ENCODE measurements around the gene TNS3. TPM values are rescaled to one million over a fixed set of nuclear protein-coding genes. Genes with fewer than 3 reads are reported as not detected.
A peak's percentile ranks its signal among the peaks of the same experiment; 100 is the strongest.

Gene TNS3
- total and polyA plus RNA-seq, 5 donors from 2014 or later: 1.4 TPM; not detected in 4

- H3K9me3 ChIP-seq (ENCODE audit: control insufficient read depth in 2 of 2, low read length in 2 of 2): no peaks in the 10 kb centered on the region
- Mint-ChIP-seq H3K27me3 (no peaks in the 10 kb centered on the region), H3K4me3 (no peak overlapping the region), H3K4me1 (no peaks in the 10 kb centered on the region), H3K27ac (no peak overlapping the region), H3K9me3 (peaks cover 0 to 3% (median 0%) of the 10 kb centered on the region in 7 donors), H3K36me3 (no peaks in the 10 kb centered on the region)
- no peak for DNase-seq
- no peaks in the 10 kb centered on the region for H3K27me3 ChIP-seq (ENCODE audit: control insufficient read depth, insufficient read depth, low read length)
- no peak for ATAC-seq (ENCODE audit: low read depth in 2 of 2)
- no peak overlapping the region for H3K4me3 ChIP-seq (ENCODE audit: low read depth, low read length)
- H3K27ac ChIP-seq (ENCODE audit: insufficient read depth, low read length, poor library complexity, severe bottlenecking): no peak overlapping the region
- H3K4me1 ChIP-seq (ENCODE audit: control insufficient read depth, insufficient read depth, low read length, poor library complexity, severe bottlenecking): no peaks in the 10 kb centered on the region
- H3K36me3 ChIP-seq (ENCODE audit: control insufficient read depth, insufficient read depth, low read length): no peaks in the 10 kb centered on the region
These were observed 67.1 kb downstream of the TNS3 start for GRCh38 chr7:47514818-47515217.

- no peaks in the 10 kb centered on the region for H3K36me3 Mint-ChIP-seq
- no peak overlapping the region for H3K27ac ChIP-seq (ENCODE audit: insufficient read depth, low read length, poor library complexity, severe bottlenecking)
- no peak overlapping the region for H3K4me3 ChIP-seq (ENCODE audit: low read depth, low read length)
- no peaks in the 10 kb centered on the region for H3K4me1 ChIP-seq (ENCODE audit: control insufficient read depth, insufficient read depth, low read length, poor library complexity, severe bottlenecking)
- H3K4me1 Mint-ChIP-seq: no peaks in the 10 kb centered on the region
- ATAC-seq (ENCODE audit: low read depth in 2 of 2) (no peak), DNase-seq (no peak)
- H3K27me3 Mint-ChIP-seq: no peaks in the 10 kb centered on the region
- no peak overlapping the region for H3K27ac Mint-ChIP-seq
- no peaks in the 10 kb centered on the region for H3K9me3 ChIP-seq (ENCODE audit: control insufficient read depth in 2 of 2, low read length in 2 of 2)
- H3K36me3 ChIP-seq (ENCODE audit: control insufficient read depth, insufficient read depth, low read length): no peaks in the 10 kb centered on the region
- H3K27me3 ChIP-seq (ENCODE audit: control insufficient read depth, insufficient read depth, low read length): no peaks in the 10 kb centered on the region
- peaks cover 0 to 3% (median 0%) of the 10 kb centered on the region in 7 donors for H3K9me3 Mint-ChIP-seq
- H3K4me3 Mint-ChIP-seq: no peak overlapping the region
These were observed 67.5 kb downstream of the TNS3 start for GRCh38 chr7:47514367-47514766.

- no peak overlapping the region for H3K4me3 Mint-ChIP-seq
- H3K36me3 ChIP-seq (ENCODE audit: control insufficient read depth, insufficient read depth, low read length): no peaks in the 10 kb centered on the region
- no peaks in the 10 kb centered on the region for H3K4me1 Mint-ChIP-seq
These were observed 68.1 kb downstream of the TNS3 start for GRCh38 chr7:47513741-47514241.

GRCh38 chr7:47512481-47513176, 69.3 kb downstream of the TNS3 start:
- H3K36me3 Mint-ChIP-seq: no peaks in the 10 kb centered on the region
- Histone ChIP-seq H3K27ac (ENCODE audit: insufficient read depth, low read length, poor library complexity, severe bottlenecking) (no peak overlapping the region), H3K27me3 (ENCODE audit: control insufficient read depth, insufficient read depth, low read length) (no peaks in the 10 kb centered on the region), H3K9me3 (ENCODE audit: control insufficient read depth in 2 of 2, low read length in 2 of 2) (no peaks in the 10 kb centered on the region), H3K36me3 (ENCODE audit: control insufficient read depth, insufficient read depth, low read length) (no peaks in the 10 kb centered on the region), H3K4me1 (ENCODE audit: control insufficient read depth, insufficient read depth, low read length, poor library complexity, severe bottlenecking) (no peaks in the 10 kb centered on the region), H3K4me3 (ENCODE audit: low read depth, low read length) (no peak overlapping the region)
- H3K9me3 Mint-ChIP-seq: peaks cover 0 to 2% (median 0%) of the 10 kb centered on the region in 7 donors
- no peaks in the 10 kb centered on the region for H3K4me1 Mint-ChIP-seq
- no peak overlapping the region for H3K27ac Mint-ChIP-seq
- H3K27me3 Mint-ChIP-seq: no peaks in the 10 kb centered on the region
- no peak for ATAC-seq (ENCODE audit: low read depth in 2 of 2)
- no peak overlapping the region for H3K4me3 Mint-ChIP-seq
- DNase-seq: no peak

More at GRCh38 chr7:47513741-47514241, 68.1 kb downstream of the TNS3 start:
- Mint-ChIP-seq H3K36me3 (no peaks in the 10 kb centered on the region), H3K9me3 (peaks cover 0 to 3% (median 0%) of the 10 kb centered on the region in 7 donors), H3K27ac (no peak overlapping the region), H3K27me3 (no peaks in the 10 kb centered on the region)
- no peaks in the 10 kb centered on the region for H3K4me1 ChIP-seq (ENCODE audit: control insufficient read depth, insufficient read depth, low read length, poor library complexity, severe bottlenecking)
- no peak for DNase-seq
- no peak overlapping the region for H3K4me3 ChIP-seq (ENCODE audit: low read depth, low read length)
- no peaks in the 10 kb centered on the region for H3K9me3 ChIP-seq (ENCODE audit: control insufficient read depth in 2 of 2, low read length in 2 of 2)
- H3K27me3 ChIP-seq (ENCODE audit: control insufficient read depth, insufficient read depth, low read length): no peaks in the 10 kb centered on the region
- ATAC-seq (ENCODE audit: low read depth in 2 of 2): no peak
- no peak overlapping the region for H3K27ac ChIP-seq (ENCODE audit: insufficient read depth, low read length, poor library complexity, severe bottlenecking)

GRCh38 chr7:47511699-47512370, 70.1 kb downstream of the TNS3 start:
- Histone ChIP-seq H3K4me3 (ENCODE audit: low read depth, low read length) (no peak overlapping the region), H3K9me3 (ENCODE audit: control insufficient read depth in 2 of 2, low read length in 2 of 2) (no peaks in the 10 kb centered on the region), H3K27ac (ENCODE audit: insufficient read depth, low read length, poor library complexity, severe bottlenecking) (no peak overlapping the region), H3K4me1 (ENCODE audit: control insufficient read depth, insufficient read depth, low read length, poor library complexity, severe bottlenecking) (no peaks in the 10 kb centered on the region), H3K36me3 (ENCODE audit: control insufficient read depth, insufficient read depth, low read length) (no peaks in the 10 kb centered on the region), H3K27me3 (ENCODE audit: control insufficient read depth, insufficient read depth, low read length) (no peaks in the 10 kb centered on the region)
- Mint-ChIP-seq H3K27me3 (no peaks in the 10 kb centered on the region), H3K9me3 (peaks cover 0 to 2% (median 0%) of the 10 kb centered on the region in 7 donors), H3K36me3 (no peaks in the 10 kb centered on the region), H3K27ac (no peak overlapping the region), H3K4me3 (no peak overlapping the region), H3K4me1 (no peaks in the 10 kb centered on the region)
- ATAC-seq (ENCODE audit: low read depth in 2 of 2): no peak
- DNase-seq: no peak

- H3K27ac Mint-ChIP-seq: no peak overlapping the region
- Histone ChIP-seq H3K27me3 (ENCODE audit: control insufficient read depth, insufficient read depth, low read length) (no peaks in the 10 kb centered on the region), H3K36me3 (ENCODE audit: control insufficient read depth, insufficient read depth, low read length) (no peaks in the 10 kb centered on the region), H3K4me3 (ENCODE audit: low read depth, low read length) (no peak overlapping the region), H3K9me3 (ENCODE audit: control insufficient read depth in 2 of 2, low read length in 2 of 2) (no peaks in the 10 kb centered on the region), H3K27ac (ENCODE audit: insufficient read depth, low read length, poor library complexity, severe bottlenecking) (no peak overlapping the region), H3K4me1 (ENCODE audit: control insufficient read depth, insufficient read depth, low read length, poor library complexity, severe bottlenecking) (no peaks in the 10 kb centered on the region)
- H3K4me3 Mint-ChIP-seq: no peak overlapping the region
- H3K4me1 Mint-ChIP-seq: no peaks in the 10 kb centered on the region
- DNase-seq: no peak
- H3K36me3 Mint-ChIP-seq: no peaks in the 10 kb centered on the region
- H3K9me3 Mint-ChIP-seq: peaks cover 0 to 2% (median 0%) of the 10 kb centered on the region in 7 donors
- no peak for ATAC-seq (ENCODE audit: low read depth in 2 of 2)
- no peaks in the 10 kb centered on the region for H3K27me3 Mint-ChIP-seq
These were observed 71.1 kb downstream of the TNS3 start for GRCh38 chr7:47510786-47511185.

- Histone ChIP-seq H3K4me1 (ENCODE audit: control insufficient read depth, insufficient read depth, low read length, poor library complexity, severe bottlenecking) (no peaks in the 10 kb centered on the region), H3K27me3 (ENCODE audit: control insufficient read depth, insufficient read depth, low read length) (no peaks in the 10 kb centered on the region), H3K27ac (ENCODE audit: insufficient read depth, low read length, poor library complexity, severe bottlenecking) (no peak overlapping the region), H3K9me3 (ENCODE audit: control insufficient read depth in 2 of 2, low read length in 2 of 2) (no peaks in the 10 kb centered on the region), H3K36me3 (ENCODE audit: control insufficient read depth, insufficient read depth, low read length) (no peaks in the 10 kb centered on the region), H3K4me3 (ENCODE audit: low read depth, low read length) (no peak overlapping the region)
- H3K27ac Mint-ChIP-seq: no peak overlapping the region
- H3K4me3 Mint-ChIP-seq: peak overlapping the region in 1 of 4 donors; percentile 35
- H3K27me3 Mint-ChIP-seq: no peaks in the 10 kb centered on the region
- H3K4me1 Mint-ChIP-seq: no peaks in the 10 kb centered on the region
- H3K9me3 Mint-ChIP-seq: peaks cover 0 to 2% (median 0%) of the 10 kb centered on the region in 7 donors
- H3K36me3 Mint-ChIP-seq: no peaks in the 10 kb centered on the region
- DNase-seq (no peak), ATAC-seq (ENCODE audit: low read depth in 2 of 2) (no peak)
These were observed 71.7 kb downstream of the TNS3 start for GRCh38 chr7:47510192-47510591.

Data from CD4-positive, CD25-positive, alpha-beta regulatory T cell (primary cell).